Endothelial cell of umbilical vein (primary cell): Measurements from ENCODE around the gene MUC2.

Experiments
- POLR2AphosphoS5 ChIP-seq: IDR thresholded peaks from 2 replicates; pipeline ENCODE4 v1.6.1; 2012; ENCODE audit warnings: low read depth, mild to moderate bottlenecking, control low read depth, low read length, moderate library complexity; ENCODE audit not compliant: insufficient read depth
- TF ChIP-seq, protein P1 (sequence below), 2 donors: IDR thresholded peaks; 1 replicate in 1 of 2; 2 replicates in 1 of 2; pipeline ENCODE4 v1.5.1; 2011; ENCODE audit warnings: low read length in 2 of 2, mild to moderate bottlenecking in 2 of 2, moderate library complexity in 2 of 2, control low read depth in 1 of 2, inconsistent platforms in 1 of 2, low read depth in 1 of 2; ENCODE audit not compliant: insufficient read depth in 1 of 2; ENCODE audit errors: extremely low read depth in 1 of 2

- TF ChIP-seq POLR2AphosphoS5: no peak
- TF ChIP-seq, protein P1, sequence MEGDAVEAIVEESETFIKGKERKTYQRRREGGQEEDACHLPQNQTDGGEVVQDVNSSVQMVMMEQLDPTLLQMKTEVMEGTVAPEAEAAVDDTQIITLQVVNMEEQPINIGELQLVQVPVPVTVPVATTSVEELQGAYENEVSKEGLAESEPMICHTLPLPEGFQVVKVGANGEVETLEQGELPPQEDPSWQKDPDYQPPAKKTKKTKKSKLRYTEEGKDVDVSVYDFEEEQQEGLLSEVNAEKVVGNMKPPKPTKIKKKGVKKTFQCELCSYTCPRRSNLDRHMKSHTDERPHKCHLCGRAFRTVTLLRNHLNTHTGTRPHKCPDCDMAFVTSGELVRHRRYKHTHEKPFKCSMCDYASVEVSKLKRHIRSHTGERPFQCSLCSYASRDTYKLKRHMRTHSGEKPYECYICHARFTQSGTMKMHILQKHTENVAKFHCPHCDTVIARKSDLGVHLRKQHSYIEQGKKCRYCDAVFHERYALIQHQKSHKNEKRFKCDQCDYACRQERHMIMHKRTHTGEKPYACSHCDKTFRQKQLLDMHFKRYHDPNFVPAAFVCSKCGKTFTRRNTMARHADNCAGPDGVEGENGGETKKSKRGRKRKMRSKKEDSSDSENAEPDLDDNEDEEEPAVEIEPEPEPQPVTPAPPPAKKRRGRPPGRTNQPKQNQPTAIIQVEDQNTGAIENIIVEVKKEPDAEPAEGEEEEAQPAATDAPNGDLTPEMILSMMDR (IDR thresholded peaks at IDR 0.05; ENCODE audit: extremely low read depth in 1 of 2, insufficient read depth in 1 of 2, low read depth in 1 of 2, low read length in 2 of 2): no peak
These were observed 47.4 kb downstream of the MUC2 start for GRCh38 chr11:1121813-1122663.
